ENCODE data around the gene ZNF860.
"Not testable (repeated sequence)": the region's sequence is repeated elsewhere in the genome, so short reads cannot be mapped to it uniquely, and the experiment has no call there.

The ZNF860 gene

GRCh38 chr3:31962801-31963205 is 18.7 kb upstream of the ZNF860 start:
- no peak for DNase-seq

DNA sequence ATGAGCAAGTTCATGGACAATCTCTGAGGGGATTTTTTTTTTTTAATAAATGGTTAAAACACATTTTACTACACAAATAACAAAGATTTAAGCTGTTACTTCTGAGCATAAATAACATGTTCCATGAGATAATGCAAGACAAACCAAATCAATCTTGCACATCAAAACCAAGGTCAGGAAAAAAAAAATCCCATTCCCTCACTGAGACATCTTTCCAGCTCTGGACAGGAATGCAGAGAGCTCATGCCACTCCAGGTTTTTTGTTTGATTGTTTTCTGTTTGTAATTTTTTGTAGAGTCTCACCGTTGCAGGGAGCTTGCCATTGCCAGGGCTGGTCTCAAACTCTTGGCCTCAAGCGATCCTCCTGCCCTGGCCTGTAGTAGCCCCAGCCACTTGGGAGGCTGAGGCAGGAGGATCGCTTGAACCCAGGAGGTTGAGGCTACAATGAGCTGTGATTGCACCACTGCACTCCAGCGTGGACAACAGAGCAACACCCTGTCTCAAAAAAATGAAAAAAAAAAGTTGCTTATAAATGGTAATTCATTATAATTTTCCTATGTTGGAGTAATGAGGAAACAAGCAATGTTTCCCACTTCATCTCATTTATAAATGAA is 14.5 kb upstream of the ZNF860 start:
- no peak for DNase-seq

GRCh38 chr3:31967592-31967991 is 14.0 kb upstream of the ZNF860 start:
- DNase-seq: no peak

DNA sequence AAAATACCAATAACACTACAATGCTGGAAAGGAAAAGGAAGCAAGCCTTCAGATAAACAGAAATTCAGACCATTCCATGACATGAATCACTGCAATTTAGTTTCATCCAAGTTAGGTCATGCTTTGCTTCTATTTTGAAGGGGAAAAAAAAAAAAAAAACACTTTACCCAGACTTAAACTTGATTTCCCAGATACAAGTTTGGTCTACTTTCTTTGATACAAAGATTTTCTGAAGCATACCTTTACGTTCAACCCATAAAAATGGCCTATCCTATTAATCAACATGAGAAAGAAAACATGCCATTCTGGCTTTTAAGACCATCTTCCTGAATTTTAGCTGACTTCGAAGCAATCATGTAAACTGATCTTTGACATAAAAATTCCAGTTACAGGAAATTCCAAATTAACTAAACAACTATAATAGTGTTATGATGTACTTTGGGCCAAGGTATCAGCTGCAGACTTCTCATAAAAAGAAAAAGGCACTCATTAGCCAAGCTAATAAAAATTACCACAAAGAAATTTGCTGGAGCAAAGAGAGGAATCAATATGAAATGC is 13.1 kb upstream of the ZNF860 start:
- no peak for DNase-seq

- DNase-seq: no peak
Measured at GRCh38 chr3:31968927-31969418, 12.6 kb upstream of the ZNF860 start.

DNA sequence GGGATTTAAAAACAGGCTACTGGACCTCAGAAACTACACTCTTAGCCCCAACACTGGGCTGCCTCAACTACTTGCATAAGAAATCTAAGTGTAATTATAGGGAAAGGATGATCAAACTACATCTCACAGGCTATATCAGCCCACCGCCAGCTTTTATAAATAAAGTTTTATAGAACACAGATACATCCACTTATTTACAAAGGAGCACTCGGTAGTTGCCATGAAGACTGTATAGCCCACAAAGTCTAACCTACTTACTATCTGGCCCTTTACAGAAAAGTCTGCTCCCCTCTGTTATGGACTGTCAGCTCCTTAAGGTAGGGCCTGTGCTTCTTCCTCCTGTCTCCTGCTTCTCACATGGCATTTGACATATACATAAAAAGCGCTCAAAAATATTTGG is 9.9 kb upstream of the ZNF860 start:
- DNase-seq: no peak

DNA sequence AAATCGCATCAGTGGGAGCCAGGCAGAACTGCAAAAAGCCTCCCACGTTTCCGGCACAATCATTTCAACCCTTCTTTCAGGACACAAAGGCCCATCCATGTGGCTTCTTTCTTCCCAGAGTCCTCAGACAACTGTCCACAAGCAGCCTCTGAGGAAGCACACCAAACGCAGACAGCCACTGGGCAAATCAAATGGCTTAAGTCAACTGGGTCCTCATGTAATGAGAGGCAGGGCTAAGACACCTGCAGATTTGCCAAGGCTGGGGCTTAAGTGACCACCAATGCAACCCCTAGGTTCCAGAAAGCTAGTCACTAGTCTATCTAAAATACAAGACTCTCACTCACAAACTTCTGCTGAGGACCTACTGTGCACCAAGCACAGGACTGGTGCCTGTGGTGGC is 8.5 kb upstream of the ZNF860 start:
- no peak for DNase-seq

DNA sequence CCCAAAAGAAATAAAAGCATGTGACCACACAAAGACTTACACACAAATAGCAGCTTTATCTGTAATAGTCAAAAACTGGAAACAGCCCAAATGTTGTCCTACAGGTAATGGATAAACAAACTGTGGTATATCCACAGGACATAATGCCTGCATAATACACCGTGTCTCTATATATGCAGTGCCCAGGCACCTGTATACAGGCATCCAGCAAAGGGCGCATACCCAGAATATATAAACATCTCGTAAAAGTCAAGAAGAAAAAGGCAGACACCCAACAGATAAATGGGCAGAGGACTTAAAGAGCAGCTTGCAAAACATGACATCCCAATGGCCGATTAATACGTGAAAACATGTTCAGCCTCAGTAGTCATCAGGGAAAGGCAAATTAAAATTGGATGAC is 7.7 kb upstream of the ZNF860 start:
- no peak for DNase-seq

- DNase-seq: no peak
Measured at GRCh38 chr3:31974471-31974870, 7.1 kb upstream of the ZNF860 start.

- DNase-seq: no peak
Measured at GRCh38 chr3:31974964-31975363, 6.6 kb upstream of the ZNF860 start.

GRCh38 chr3:31976302-31976701 is 5.2 kb upstream of the ZNF860 start:
- no peak for DNase-seq

GRCh38 chr3:31977736-31978135 is 3.8 kb upstream of the ZNF860 start:
- DNase-seq: no peak

GRCh38 chr3:31978553-31978952 is 3.0 kb upstream of the ZNF860 start:
- DNase-seq: no peak

- DNase-seq: no peak
Measured at GRCh38 chr3:31979001-31979697, 2.4 kb upstream of the ZNF860 start.

DNA sequence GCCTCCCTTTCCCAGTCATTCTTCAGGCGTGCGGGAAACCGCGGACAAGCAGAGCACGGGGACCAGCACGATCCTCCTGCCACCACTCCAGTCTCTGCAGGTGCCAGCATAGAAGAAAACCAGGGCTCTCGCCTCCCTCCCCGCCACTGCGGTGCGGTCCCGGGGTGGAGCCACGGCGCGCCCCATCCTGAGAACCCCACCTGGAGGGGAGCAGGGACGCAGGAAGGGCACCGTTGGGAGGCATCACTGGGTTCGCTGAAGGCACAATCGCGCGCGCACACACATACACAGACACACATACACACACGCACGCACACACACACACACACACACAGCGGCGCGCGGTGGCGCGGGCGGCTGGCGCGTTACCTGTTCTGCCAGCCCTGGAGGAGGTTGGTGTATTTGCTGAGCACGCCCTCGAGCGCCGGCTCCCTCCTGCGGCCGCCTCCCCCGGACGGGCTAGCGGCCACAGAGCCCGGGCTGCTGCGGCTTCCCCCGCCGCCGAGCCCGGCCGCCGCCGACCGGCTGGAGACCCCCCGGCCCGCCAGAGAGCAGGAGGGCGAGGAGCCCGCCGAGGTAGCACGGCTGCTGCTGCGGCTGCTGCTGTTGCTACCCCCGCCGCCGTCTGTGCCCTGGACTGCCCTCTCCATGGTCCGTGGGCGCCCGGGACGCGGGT is 882 bp upstream of the ZNF860 start:
- peak; percentile 70 for DNase-seq

DNA sequence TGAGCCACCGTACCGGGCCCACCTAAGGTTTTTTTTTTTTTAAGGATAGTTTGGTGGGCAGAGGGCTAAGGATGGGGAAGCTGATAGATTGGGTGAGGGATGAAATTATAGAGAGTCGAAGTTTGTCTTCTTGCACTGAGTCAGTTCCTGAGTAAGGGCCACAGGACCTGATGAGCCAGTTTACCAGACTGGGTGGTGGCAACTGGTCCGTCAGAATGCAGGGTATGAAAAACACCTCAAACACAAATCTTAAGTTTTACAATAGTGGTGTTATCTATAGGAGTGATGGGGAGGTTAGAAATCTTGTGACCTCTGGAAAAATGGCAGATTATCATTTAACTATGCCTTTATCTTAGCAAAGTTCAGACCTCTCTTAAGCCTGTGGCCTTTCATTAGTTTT is 2.8 kb downstream of the ZNF860 start:
- no peak for DNase-seq

DNA sequence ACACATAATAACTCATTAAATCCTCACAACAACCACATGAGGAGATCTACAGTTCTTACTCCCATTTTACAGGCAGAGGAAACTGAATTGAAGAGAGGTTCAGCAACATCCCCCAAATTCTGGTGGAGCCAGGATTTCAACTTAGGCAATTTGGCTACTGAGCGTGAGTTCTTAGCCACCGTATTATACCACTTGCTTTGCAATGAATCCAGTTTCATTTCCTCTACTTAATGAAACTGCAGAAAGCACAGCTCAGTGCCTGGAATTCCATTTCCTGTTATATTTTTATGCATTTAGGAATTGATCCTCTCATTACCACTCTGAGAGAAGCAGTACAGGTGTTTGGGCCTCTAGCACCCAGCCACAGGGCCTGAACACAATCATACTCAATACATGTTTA is 4.3 kb downstream of the ZNF860 start:
- DNase-seq: no peak

DNA sequence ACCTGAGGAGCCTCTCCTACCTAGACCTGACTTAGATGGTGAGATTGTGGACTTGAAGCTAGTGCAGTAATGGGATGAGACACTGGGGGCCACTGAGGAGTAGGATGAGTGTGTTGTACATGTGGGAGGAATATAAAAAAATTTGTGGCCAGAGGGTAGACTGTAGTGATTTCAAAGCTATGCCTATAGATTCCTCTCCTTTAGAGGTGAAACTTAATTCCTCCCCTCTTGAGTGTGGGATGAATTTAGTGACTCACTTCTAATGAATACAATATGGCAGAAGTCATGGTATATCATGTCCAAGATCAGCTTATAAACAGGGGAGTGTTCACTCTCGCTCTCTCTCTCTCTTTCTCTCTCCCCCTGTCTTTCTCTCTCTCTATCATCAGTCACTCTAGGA is 6.7 kb downstream of the ZNF860 start:
- no peak for DNase-seq

DNA sequence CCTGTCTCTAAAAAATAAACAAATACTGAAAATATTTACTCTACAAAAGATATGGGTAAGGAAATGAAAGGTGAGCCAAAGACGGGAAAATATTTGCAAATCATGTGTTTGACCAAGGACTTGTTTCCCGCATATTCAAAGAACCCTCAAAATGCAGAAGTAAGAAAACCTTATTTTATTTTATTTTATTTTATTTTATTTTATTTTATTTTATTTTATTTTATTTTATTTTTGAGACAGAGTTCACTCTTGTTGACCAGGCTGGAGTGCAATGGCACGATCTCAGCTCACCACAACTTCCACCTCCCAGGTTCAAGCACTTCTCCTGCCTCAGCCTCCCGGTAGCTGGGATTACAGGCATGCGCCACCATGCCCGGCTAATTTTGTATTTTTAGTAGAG is 11.4 kb downstream of the ZNF860 start:
- not testable (repeated sequence) for DNase-seq

GRCh38 chr3:31993843-31994242 is 12.3 kb downstream of the ZNF860 start:
- no peak for DNase-seq

DNA sequence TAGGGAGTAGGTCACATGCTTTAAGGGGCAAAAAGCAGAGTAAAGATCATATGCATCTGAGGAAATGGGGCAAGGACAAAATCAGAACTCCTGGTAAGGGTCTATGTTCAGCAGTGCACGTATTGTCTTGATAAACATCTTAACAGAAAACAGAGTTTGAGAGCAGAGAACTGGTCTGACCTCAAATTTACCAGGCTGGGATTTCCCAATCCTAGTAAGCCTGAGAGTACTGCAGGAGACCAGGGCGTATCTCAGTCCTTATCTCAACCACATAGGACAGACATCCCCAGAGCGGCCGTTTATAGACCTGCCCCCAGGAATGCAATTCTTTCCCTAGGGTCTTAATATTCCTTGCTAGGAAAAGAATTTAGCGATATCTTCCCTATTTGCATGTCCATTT is 13.5 kb downstream of the ZNF860 start:
- DNase-seq: not testable (repeated sequence)

DNA sequence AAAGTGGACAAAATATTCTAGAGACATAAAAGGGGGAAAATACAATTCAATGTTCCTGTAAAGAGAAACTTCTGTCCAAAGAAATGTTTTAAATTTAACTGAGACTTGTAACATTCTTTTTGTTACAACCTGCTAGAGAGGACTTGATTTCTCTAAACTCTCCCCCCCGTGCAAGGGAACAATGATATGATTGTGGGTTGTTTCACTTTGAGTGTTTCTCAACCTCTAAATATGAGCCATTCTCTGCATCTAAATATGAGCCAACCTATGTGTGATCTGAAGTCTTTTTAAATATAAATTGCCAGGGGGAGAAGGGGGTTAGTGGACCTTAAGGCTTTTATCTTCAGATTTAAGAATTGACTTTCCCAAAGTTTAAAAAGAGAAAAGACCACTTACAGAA is 14.6 kb downstream of the ZNF860 start:
- DNase-seq: no peak

DNA sequence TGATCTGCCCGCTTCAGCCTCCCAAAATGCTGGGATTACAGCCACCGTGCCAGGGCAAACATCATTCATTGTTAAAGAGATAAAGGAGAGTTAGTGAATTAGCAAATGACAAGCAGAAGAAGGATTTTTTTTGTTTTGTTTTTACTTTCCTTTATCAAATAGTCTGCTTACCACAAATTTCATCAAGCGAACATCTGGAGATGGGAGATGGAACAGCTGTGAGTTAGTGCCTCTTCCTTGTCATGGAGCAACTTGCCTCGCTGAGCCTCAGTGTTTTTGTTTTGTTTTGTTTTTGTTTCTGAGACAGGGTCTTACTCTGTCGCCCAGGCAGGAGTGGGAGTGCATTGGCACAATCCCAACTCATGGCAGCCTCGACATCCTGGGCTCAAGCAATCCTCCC is 15.9 kb downstream of the ZNF860 start:
- no peak for DNase-seq

GRCh38 chr3:31999907-32000439 is 18.4 kb downstream of the ZNF860 start:
- no peak for DNase-seq

All from CD4-positive, alpha-beta T cell treated with Interleukin-15 for 1 hour (primary cell).